Cardiac fibroblast (primary cell): ENCODE measurements around the gene COL5A2.
A peak's percentile ranks its signal among the peaks of the same experiment; 100 is the strongest.

Experiments
- DNase-seq, 2 donors: peaks; one replicate each; pipeline versions ENCODE4 v3.0.0 to v3.0.0-alpha.2; 2010; ENCODE audit warnings: low read depth in 2 of 2
- H3K4me3 ChIP-seq, 2 donors: replicated peaks in 1 of 2; 1 replicate in 1 of 2; 2 replicates in 1 of 2; pipeline ENCODE4 v1.5.1; 2011; ENCODE audit warnings: low read depth in 2 of 2, low read length in 2 of 2, mild to moderate bottlenecking in 2 of 2, moderate library complexity in 1 of 2
- CTCF ChIP-seq: IDR thresholded peaks from one replicate; pipeline ENCODE4 v1.5.1; 2011; ENCODE audit warnings: low read depth, mild to moderate bottlenecking, low read length, inconsistent platforms

COL5A2 gene

DNA sequence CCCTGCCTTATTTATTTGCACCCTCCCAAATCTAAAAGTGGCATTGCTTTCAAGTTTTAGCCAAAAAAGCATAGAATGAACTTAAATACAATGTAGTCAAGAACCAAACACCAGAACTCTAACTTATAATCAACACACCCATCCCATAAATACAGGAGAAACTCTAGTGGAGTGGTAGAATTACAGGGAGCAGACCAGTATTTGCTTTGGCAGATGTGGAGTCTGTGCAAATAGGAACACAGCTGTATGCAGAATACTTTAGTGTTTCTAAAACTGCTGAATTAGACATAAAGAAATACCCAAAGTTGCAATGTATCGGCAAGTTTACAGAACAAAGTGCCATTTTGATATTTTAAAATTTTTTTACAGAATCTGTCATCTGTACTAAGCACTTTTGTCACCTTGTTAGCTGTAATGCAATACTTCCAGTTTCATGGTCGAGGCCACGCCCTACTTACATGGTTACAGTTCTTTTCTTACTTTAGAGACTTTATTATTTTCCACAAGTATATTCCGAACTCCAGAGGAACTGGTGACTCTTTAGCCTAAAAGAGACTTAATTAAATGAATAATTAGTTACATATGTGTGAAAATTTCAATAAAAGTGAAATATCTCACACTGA, 23.7 kb upstream of the COL5A2 start:
- no peak overlapping the region for H3K4me3 ChIP-seq
- no peak for DNase-seq
- TF ChIP-seq CTCF: no peak

DNA sequence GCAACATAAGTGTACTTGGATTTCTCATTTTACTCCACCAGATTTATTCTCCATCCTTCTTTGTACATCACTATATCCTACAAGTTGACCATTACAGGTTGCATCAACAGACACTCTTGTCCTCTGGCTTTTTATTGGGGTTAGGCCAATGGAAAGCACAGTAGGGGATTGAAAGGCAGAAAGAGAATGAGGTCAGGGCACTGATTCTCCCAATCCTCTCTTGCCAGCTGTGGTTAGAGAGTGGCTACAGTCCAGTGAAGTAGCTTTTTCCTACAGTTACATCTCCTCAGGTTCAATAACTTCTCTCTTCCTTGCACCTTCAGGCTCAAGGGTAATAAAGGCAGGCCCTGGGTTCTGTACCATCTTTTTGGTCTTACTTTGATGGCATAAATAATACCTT, 20.2 kb upstream of the COL5A2 start:
- H3K4me3 ChIP-seq: no peak overlapping the region
- DNase-seq: no peak
- no peak for TF ChIP-seq CTCF

GRCh38 chr2:189192766-189193165, 13.2 kb upstream of the COL5A2 start:
- no peak for TF ChIP-seq CTCF
- DNase-seq: no peak
- H3K4me3 ChIP-seq: no peak overlapping the region

DNA sequence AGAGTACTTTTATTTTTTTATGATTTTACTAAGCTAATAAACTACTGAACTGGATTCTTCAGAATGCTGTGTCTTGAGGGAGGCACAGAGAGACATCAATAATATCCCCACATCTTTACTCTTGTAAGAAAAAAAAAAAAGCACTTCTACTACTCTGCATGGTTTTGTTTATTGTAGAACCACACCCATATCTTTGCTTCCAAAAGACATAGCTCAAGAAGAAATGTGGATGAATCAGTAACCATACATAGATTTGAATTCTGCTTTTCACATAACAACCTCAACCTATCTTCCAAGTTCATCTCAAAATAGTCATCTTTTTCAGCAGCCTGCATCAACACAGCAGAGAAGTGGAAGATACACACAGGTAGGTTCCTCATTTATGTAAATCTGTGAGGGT, 12.2 kb upstream of the COL5A2 start:
- DNase-seq: peak in 1 of 2 donors; percentile 72
- TF ChIP-seq CTCF: no peak
- no peak overlapping the region for H3K4me3 ChIP-seq

DNA sequence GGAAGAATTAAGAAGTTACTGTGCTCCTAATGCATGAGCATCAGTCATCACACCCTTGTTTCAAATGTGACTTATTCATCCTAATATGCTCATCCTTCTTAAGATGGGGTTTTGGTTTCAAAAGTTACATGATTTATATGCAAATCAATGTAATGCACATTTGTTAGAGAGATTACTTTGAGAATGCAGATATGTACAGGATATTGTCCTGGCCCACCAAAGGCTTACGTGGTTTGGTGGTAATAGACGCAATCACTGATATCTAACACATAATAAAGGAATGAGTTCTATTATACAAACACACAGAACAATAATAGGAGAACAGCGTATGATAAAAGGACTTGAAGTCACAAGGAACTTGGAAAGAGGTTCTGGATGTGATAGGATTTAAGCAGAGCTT, 11.1 kb upstream of the COL5A2 start:
- no peak overlapping the region for H3K4me3 ChIP-seq
- DNase-seq: no peak
- TF ChIP-seq CTCF: no peak

DNA sequence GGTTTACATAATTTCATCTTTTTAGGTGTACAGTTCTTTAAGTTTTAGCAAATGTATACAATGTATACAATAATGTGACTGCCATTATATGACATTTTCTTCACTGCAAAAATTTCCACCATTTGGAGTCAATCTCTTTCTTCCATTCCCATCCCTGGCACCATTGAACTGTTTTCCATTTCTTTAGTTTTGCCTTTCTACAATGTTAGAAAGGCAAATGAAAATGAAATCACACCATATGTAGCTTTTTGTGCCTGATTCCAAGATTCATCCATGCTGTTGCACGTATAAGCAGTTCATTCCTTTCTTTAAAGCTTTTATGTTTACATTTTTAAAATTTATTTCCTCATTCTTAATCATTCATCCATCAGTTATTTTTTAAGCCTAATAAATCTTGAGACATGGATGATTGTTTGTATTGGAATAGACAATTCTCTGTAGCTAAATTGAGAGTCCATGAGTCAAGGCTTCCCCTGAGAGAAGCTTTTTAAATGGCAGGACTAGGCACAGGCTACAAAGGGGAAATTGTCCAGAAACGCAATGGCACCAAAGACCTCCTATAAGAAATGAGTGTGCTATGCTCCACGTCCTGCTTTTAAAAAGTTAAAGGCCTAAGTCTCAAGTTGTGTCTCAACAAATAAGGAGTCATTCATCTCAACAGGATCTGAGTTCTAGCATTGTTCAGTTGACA, 8.7 kb upstream of the COL5A2 start:
- DNase-seq: no peak
- no peak for TF ChIP-seq CTCF
- no peak overlapping the region for H3K4me3 ChIP-seq
